Stimulated activated naive CD8-positive, alpha-beta T cell treated with anti-CD3 and anti-CD28 coated beads, Interleukin-15, Interleukin-2, amounts not matched to agents 100 ng/mL and 50 ng/mL, for 24 hours (primary cell): ENCODE results near the gene RBPMS2.
A peak's percentile ranks its signal among the peaks of the same experiment; 100 is the strongest.

ENCODE experiments used
- H3K27ac Mint-ChIP-seq: one replicate; pipeline ENCODE4 v1.8.0; 2021; ENCODE audit warnings: mild to moderate bottlenecking, mixed read lengths
- H3K27me3 Mint-ChIP-seq: one replicate; pipeline ENCODE4 v1.8.0; 2021; ENCODE audit warnings: mixed read lengths
- H3K36me3 Mint-ChIP-seq: one replicate; pipeline ENCODE4 v1.8.0; 2021; ENCODE audit warnings: low read depth, mixed read lengths
- H3K4me1 Mint-ChIP-seq: one replicate; pipeline ENCODE4 v1.8.0; 2021; ENCODE audit warnings: low read depth, mixed read lengths
- H3K4me3 Mint-ChIP-seq: one replicate; pipeline ENCODE4 v1.8.0; 2021; ENCODE audit warnings: mild to moderate bottlenecking, mixed read lengths
- H3K9me3 Mint-ChIP-seq: one replicate; pipeline ENCODE4 v1.8.0; 2021; ENCODE audit warnings: mixed read lengths

RBPMS2 gene

DNA sequence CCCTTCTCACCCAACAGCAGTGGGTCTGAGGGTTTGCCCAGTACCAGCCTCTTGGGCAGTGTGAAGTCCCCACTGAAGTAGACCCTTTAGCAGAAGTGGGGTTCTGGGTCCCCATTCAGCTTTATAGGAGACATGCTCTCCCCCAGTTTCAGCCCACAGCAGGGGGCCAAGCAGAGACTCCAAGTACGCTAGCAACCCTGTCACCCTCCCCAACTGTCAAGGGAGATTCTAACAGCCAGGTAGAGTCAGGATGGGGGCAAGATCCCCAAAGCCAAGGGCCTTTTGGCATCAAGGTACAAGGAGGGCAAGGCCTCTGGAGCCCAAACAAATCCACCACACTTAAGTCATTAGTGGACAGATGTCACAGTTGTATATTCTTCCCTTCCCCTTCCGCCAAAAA, 1.8 kb downstream of the RBPMS2 start:
- Mint-ChIP-seq H3K27me3 (peaks cover 41% of the 10 kb centered on the region), H3K9me3 (no peaks in the 10 kb centered on the region), H3K4me3 (peak overlapping the region; percentile 53), H3K36me3 (no peaks in the 10 kb centered on the region), H3K27ac (no peak overlapping the region), H3K4me1 (no peaks in the 10 kb centered on the region)

DNA sequence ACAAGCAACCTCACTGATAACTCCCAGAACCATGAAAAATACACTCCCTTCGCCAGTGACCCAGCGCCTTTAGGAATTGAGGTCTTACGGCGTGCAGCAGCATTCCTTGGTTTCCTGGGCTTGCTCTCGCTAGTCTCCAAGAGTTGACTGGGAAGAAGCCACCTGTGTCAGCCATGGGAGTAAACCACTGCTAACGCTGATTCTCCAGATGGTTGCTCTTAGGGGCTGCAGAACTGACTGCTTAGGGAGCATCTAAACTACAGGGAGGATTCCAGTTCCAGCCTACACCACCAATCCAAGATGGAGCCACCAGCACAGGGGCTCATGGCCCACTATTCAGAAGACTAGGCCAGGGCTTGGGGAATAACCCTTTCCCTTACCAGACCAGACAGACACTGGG, 2.4 kb downstream of the RBPMS2 start:
- H3K27ac Mint-ChIP-seq = no peak overlapping the region
- no peaks in the 10 kb centered on the region for H3K36me3 Mint-ChIP-seq
- peaks cover 37% of the 10 kb centered on the region for H3K27me3 Mint-ChIP-seq
- H3K4me1 Mint-ChIP-seq = no peaks in the 10 kb centered on the region
- H3K9me3 Mint-ChIP-seq = no peaks in the 10 kb centered on the region
- no peak overlapping the region for H3K4me3 Mint-ChIP-seq

DNA sequence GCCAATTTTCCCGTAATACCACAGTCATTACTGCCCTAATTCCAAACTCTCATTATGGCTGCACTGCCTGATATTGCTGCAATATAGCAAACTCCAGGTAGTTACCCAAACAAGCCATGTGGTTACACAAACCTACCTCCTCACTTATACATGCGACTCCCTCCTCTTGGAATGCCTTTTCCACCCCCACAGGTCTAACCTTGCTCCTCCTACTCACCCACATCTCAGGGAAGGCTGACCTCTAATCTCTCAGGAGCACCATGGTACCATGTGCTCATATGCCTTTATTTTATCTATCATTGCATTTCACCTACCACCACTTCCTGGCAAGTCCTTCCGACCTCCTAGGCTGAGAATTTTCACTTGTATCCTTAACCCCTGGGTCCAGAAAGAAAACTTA, 2.9 kb downstream of the RBPMS2 start:
- H3K4me3 Mint-ChIP-seq = no peak overlapping the region
- no peaks in the 10 kb centered on the region for H3K36me3 Mint-ChIP-seq
- no peak overlapping the region for H3K27ac Mint-ChIP-seq
- H3K4me1 Mint-ChIP-seq = peaks cover 3% of the 10 kb centered on the region
- peaks cover 36% of the 10 kb centered on the region for H3K27me3 Mint-ChIP-seq
- H3K9me3 Mint-ChIP-seq = no peaks in the 10 kb centered on the region

DNA sequence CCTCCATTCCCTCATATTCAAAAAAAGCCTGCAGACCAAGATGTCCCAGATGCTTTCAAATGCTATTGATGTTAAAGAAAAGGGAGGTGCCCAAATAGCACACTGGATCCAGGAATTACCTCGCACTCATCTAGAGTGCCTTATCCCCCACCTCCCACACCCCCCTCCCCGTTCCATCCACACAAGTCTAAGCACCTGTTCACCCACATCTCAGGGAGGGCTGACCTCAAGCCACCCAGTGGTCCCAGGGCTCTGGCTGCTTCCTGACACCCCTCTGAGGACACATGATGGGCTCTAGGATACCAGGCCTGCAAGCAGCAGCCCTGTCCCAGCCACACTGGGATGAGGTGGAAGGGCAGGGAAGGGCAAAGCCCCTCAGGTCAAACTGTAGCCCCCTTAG, 4.8 kb downstream of the RBPMS2 start:
- Mint-ChIP-seq H3K4me1 (peaks cover 3% of the 10 kb centered on the region), H3K27me3 (peaks cover 20% of the 10 kb centered on the region), H3K27ac (no peak overlapping the region), H3K4me3 (no peak overlapping the region), H3K9me3 (no peaks in the 10 kb centered on the region), H3K36me3 (no peaks in the 10 kb centered on the region)

DNA sequence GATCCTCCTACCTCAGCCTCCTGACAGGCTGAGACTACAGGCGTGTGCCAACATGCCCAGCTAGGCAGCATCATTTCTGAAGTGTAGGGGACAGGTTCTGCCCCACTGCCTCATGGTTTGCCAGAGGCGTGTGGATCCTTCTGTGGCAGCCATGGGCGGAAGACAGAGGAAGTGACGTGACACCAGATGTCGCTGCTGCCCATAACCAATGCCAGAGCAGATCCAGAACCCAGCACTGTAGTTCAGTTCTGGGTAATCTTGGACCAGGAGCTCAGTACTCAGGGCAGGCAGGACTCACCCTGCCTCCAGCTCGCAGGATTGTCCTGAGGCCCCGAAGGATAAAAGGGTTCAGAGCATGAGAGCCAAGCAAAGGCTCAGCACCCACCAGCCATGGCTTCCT, 8.2 kb downstream of the RBPMS2 start:
- Mint-ChIP-seq H3K4me1 (peaks cover 3% of the 10 kb centered on the region), H3K36me3 (no peaks in the 10 kb centered on the region), H3K27ac (no peak overlapping the region), H3K4me3 (no peak overlapping the region), H3K27me3 (no peaks in the 10 kb centered on the region), H3K9me3 (no peaks in the 10 kb centered on the region)

DNA sequence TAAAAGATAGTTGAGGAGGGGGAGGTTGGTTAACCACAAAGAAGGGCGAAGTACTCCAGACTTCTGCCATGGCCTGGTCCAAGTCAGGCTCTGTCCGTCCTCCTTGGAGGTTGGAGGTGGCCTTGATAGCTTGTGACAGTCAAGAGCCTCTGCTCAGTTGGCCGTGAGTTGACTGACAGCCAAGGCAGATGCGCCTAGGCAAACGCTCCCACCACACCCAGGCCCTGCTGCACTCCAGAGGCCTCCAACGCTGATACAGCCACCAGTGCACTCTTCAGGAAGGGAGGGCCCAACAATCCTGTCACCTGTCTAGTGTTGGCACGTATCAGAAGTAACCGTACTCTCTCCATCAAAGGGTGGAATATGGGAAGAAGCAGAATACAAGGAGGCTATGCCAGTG, 9.3 kb downstream of the RBPMS2 start:
- Mint-ChIP-seq H3K9me3 (no peaks in the 10 kb centered on the region), H3K4me1 (peaks cover 3% of the 10 kb centered on the region), H3K4me3 (no peak overlapping the region), H3K27ac (no peak overlapping the region), H3K27me3 (no peaks in the 10 kb centered on the region), H3K36me3 (no peaks in the 10 kb centered on the region)

DNA sequence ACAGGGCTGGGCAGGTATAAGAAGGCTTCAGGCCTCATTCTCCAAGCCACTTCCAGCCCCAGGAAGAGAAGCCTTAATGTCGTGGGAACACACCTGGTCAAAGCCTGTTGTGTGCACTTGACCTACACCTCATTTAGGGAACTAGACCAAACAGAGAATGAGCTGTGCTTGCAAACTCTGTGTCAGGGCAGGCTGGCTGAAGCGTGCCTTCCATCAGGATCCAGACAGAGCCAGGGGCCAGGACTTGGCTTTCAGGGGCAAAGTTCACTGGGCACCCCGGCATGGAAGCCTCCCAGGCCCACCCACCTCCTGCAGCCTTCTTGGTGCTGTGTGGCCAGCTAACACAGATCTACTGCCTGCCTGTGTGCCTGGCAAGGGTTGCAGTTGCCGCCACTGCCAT, 11.5 kb downstream of the RBPMS2 start:
- Mint-ChIP-seq H3K9me3 (no peaks in the 10 kb centered on the region), H3K4me1 (peaks cover 3% of the 10 kb centered on the region), H3K27ac (no peak overlapping the region), H3K4me3 (no peak overlapping the region), H3K36me3 (no peaks in the 10 kb centered on the region), H3K27me3 (no peaks in the 10 kb centered on the region)

DNA sequence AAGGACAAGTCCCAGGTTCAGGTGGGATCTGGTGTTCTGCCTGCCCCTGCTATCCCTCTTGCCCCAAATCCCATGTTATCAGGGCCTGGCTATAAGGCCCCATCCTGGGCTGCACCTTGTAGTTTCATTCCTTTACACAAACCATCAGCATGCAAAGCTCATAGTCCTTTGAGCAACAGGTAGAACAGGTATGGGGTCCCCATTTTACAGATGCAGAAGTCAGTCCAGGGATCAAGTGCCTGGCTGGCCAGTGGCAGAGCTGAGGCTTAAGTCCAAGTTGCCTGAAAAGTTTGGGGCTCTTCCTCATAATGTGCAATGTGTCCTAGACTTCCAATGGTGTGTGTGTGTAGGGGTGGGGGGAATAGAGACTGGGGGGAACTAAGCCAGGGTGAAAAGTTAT, 11.9 kb downstream of the RBPMS2 start:
- no peaks in the 10 kb centered on the region for H3K9me3 Mint-ChIP-seq
- no peaks in the 10 kb centered on the region for H3K27me3 Mint-ChIP-seq
- no peak overlapping the region for H3K27ac Mint-ChIP-seq
- peaks cover 3% of the 10 kb centered on the region for H3K4me1 Mint-ChIP-seq
- no peak overlapping the region for H3K4me3 Mint-ChIP-seq
- no peaks in the 10 kb centered on the region for H3K36me3 Mint-ChIP-seq

DNA sequence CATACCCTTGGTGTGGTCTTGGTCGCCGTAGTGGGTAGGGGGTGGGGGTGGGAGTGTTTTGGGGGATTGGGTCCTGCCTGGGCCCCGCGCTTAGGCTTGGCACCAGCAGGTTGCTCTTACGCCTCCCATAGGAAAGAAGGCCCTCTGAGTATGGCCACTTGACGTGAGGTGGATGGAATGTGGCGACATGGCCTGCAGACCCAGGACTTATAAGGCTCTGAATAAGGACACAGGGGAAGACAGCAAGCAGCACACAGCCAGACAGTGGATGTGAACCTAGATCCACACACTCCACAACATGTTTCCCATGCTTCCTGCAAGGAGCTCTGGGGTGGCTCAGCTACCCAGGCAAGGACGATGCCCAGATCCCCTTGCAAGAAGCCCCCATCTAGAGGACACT, 12.4 kb downstream of the RBPMS2 start:
- Mint-ChIP-seq H3K36me3 (no peaks in the 10 kb centered on the region), H3K27ac (no peak overlapping the region), H3K4me1 (peaks cover 3% of the 10 kb centered on the region), H3K27me3 (no peaks in the 10 kb centered on the region), H3K4me3 (no peak overlapping the region), H3K9me3 (no peaks in the 10 kb centered on the region)

DNA sequence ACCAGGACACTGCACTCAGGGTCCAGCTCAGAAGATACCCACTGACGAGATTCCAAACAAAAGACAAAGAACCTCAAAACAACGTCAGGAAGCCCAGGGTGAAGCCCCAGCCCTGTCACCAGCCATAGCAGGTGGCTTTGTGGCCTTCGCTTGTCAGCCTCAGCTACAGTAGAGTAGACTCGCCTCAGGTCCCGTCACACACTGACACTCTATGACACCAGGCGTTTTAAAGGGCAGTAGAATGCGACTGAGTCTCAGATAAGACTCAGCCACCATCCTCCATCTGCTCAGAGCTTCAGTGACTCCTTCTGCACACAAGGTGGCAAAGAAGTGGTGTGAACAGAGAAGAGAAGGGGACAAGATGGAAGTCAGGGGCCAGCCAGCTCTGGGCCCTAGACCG, 12.8 kb downstream of the RBPMS2 start:
- no peaks in the 10 kb centered on the region for H3K36me3 Mint-ChIP-seq

DNA sequence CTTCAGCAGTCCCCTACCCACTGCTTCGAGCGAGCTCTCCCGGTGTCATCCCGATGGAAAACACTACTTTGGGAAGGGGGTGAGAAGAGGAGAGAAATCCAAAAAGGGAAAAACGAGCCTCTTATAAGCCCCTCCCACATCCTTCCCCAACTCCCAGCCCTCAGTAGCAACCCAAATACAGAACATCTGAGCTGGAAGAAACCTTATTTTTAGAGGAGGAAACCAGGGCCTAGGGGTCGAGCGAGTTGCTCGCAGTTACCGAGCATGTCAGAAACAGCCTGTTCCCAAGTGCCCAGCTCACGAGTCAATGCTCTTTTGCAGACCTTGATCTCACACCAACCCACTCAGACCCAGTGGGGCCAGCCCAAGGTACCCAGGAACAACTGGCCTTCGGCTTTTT, 14.2 kb downstream of the RBPMS2 start:
- Mint-ChIP-seq H3K27ac (no peak overlapping the region), H3K36me3 (no peaks in the 10 kb centered on the region), H3K27me3 (no peaks in the 10 kb centered on the region), H3K4me3 (no peak overlapping the region), H3K4me1 (no peaks in the 10 kb centered on the region), H3K9me3 (no peaks in the 10 kb centered on the region)

More for the DNA sequence above, 12.8 kb downstream of the RBPMS2 start:
- H3K4me3 Mint-ChIP-seq = no peak overlapping the region
- no peak overlapping the region for H3K27ac Mint-ChIP-seq
- H3K27me3 Mint-ChIP-seq = no peaks in the 10 kb centered on the region
- H3K4me1 Mint-ChIP-seq = peaks cover under 1% of the 10 kb centered on the region
- H3K9me3 Mint-ChIP-seq = no peaks in the 10 kb centered on the region

DNA sequence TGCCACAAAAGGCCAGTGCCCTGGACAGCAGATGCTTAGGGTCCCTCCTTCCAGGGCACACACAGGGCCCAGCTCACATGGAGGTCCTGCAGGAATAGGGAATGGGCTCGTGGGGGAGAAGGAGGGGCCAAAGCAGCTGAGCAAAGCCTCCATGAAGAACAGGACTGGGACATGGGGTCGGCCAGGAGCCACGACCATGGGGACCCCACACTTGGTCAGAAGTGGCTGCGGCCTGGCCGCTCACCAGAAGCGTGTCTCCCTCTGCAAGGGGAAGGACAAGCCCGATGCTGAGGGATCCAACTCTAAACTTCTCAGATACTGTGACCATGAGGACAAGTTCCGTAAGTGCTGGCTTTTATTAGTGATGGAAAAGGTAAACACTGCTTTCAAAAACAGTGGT, 15.3 kb downstream of the RBPMS2 start:
- Mint-ChIP-seq H3K4me3 (no peak overlapping the region), H3K27me3 (no peaks in the 10 kb centered on the region)

DNA sequence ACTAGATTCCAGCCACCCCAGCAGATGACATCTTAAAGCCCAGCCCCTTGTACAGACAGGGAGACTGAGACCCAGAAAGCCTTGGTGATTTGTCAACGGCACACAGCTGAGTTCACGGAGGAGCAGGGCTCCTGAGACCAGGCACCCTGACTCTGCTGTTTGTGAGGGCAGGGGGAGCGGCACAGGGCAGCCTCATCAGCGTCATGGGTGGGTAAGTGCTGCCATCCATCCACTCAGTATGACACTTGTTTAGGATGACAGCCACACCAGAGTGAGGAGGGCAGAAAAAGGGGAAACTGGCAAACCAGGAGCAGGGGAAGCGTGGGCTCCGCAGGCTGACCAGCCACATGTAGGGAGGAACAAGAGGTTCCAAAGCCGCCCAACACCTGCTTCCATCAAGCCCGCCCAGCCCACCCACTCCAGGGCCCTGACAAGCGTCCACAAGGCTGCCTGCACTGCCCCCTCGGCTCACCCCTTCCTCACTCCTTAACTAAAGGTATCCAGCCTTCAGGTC, 19.9 kb downstream of the RBPMS2 start:
- Mint-ChIP-seq H3K36me3 (no peaks in the 10 kb centered on the region), H3K27me3 (no peaks in the 10 kb centered on the region), H3K9me3 (no peaks in the 10 kb centered on the region), H3K4me1 (peaks cover 12% of the 10 kb centered on the region), H3K27ac (no peak overlapping the region), H3K4me3 (no peak overlapping the region)

More for the DNA sequence above, 15.3 kb downstream of the RBPMS2 start:
- no peak overlapping the region for H3K27ac Mint-ChIP-seq
- no peaks in the 10 kb centered on the region for H3K9me3 Mint-ChIP-seq
- H3K4me1 Mint-ChIP-seq = peaks cover 1% of the 10 kb centered on the region
- no peaks in the 10 kb centered on the region for H3K36me3 Mint-ChIP-seq

DNA sequence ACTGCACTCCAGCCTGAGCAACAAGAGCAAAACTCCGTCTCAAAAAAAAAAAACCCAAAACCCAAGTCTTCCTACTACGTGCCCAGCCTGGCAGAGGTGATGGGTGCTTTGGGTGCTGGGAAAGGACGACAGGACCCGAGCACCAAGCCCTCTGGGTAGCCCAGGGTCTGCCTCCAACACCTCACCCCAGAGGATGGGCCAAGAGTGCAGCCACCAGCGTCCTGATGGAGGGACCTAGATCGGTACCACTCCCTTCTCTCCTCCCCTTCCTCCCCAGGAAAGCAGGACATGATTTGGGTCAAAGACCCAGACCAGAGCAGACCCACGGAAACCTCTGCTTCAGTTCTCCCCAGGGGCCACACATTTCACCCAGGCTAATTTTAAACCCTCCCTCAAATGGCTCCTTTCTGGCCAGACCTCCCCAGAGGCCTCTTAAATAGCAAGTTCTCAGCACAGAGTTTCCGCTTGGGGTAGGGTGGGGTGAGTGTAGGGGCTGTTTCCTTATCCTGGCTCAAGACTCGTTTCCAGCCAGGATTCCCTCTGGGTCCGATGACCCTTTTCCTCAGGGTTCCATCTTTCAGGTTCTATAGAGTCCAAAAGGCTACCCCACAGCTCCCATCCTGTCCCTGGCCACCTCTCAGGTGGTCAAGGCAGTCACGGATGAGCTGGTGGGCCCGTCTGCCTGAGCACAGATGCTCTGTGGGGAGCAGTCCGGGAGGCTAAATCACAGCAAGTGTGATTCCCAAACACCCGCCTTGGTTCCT, 20.5 kb downstream of the RBPMS2 start:
- Mint-ChIP-seq H3K27ac (no peak overlapping the region), H3K9me3 (no peaks in the 10 kb centered on the region), H3K4me1 (peaks cover 12% of the 10 kb centered on the region), H3K27me3 (no peaks in the 10 kb centered on the region), H3K36me3 (no peaks in the 10 kb centered on the region), H3K4me3 (no peak overlapping the region)

DNA sequence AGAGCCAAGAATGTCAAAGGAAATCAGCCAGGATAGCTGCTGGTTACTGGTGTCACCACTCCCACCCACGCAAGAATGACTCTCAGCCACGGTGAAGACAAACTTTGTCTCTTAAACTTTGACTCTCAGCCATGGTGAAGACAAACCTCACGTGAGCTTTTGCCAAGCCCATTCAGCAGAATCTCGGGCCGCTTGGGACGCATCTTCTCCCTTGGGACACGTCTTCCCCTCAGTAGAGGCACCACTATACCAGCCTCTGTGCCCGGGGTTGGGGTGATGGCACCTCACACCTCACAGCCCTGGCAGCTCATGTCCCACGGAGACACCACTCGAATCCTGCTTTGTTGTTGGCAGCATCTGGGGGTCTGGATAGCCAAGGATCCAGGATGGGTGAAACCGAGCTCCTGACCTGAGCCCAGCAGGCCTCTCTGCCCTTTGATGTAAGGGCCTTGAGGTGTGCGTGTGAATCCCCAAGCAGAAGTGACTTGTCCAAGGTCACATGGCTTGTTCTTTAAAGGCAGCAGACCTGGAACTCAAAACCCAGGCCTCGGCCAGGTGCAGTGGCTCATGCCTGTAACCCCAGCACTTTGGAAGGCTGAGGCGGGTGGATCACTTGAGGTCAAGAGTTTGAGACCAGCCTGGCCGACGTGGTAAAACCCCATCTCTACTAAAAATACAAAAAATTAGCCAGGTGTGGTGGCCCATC, 21.8 kb downstream of the RBPMS2 start:
- H3K27ac Mint-ChIP-seq = no peak overlapping the region
- H3K27me3 Mint-ChIP-seq = no peaks in the 10 kb centered on the region
- H3K4me3 Mint-ChIP-seq = no peak overlapping the region
- H3K4me1 Mint-ChIP-seq = peaks cover 12% of the 10 kb centered on the region
- H3K36me3 Mint-ChIP-seq = no peaks in the 10 kb centered on the region
- H3K9me3 Mint-ChIP-seq = no peaks in the 10 kb centered on the region
